Spleen (tissue), 11 donors: ENCODE results near the gene CNOT3. TPM values are rescaled to one million over a fixed set of nuclear protein-coding genes. Genes with fewer than 3 reads are reported as not detected.
A peak's percentile ranks its signal among the peaks of the same experiment; 100 is the strongest.

Source experiments
- DNase-seq: peaks from one replicate; pipeline ENCODE4 v3.0.0-alpha.2; 2020
- H3K27ac ChIP-seq, 8 donors: fragments of 200-600 bp; sonication (generic) in 7 of 8; 1 replicate in 4 of 8; 2 replicates in 4 of 8; pipeline versions ENCODE4 v1.5.0 to v1.8.0; 2016 to 2021; ENCODE audit warnings: inconsistent platforms in 4 of 8, mild to moderate bottlenecking in 4 of 8, moderate library complexity in 1 of 8
- H3K27me3 ChIP-seq, 7 donors: fragments of 200-600 bp; sonication (generic) in 6 of 7; replicated peaks in 1 of 7; 1 replicate in 4 of 7; 2 replicates in 3 of 7; pipeline versions ENCODE4 v1.5.0 to v1.8.0; 2016 to 2021; ENCODE audit warnings: inconsistent platforms in 3 of 7, mild to moderate bottlenecking in 1 of 7
- H3K36me3 ChIP-seq, 6 donors: fragments of 200-600 bp; sonication (generic) in 5 of 6; 1 replicate in 4 of 6; 2 replicates in 2 of 6; pipeline versions ENCODE4 v1.5.0 to v1.8.0; 2016 to 2021; ENCODE audit warnings: inconsistent platforms in 2 of 6
- H3K4me1 ChIP-seq, 6 donors: fragments of 200-600 bp; sonication (generic) in 5 of 6; 1 replicate in 3 of 6; 2 replicates in 3 of 6; pipeline versions ENCODE4 v1.5.0 to v1.8.0; 2016 to 2021; ENCODE audit warnings: inconsistent platforms in 3 of 6
- H3K4me3 ChIP-seq, 8 donors: fragments of 200-600 bp; sonication (generic) in 7 of 8; 1 replicate in 4 of 8; 2 replicates in 4 of 8; pipeline versions ENCODE4 v1.5.0 to v1.8.0; 2016 to 2021; ENCODE audit warnings: inconsistent platforms in 4 of 8, mild to moderate bottlenecking in 4 of 8, moderate library complexity in 2 of 8
- H3K9me3 ChIP-seq, 8 donors: fragments of 200-600 bp; sonication (generic) in 7 of 8; 1 replicate in 4 of 8; 2 replicates in 4 of 8; pipeline versions ENCODE4 v1.5.0 to v1.8.0; 2016 to 2021; ENCODE audit warnings: inconsistent platforms in 4 of 8
- POLR2A ChIP-seq, 3 donors: fragments of 450-650 bp; IDR thresholded peaks; one replicate each; pipeline ENCODE4 v1.5.1; 2017; ENCODE audit warnings: antibody characterized with exemption in 3 of 3, mild to moderate bottlenecking in 1 of 3
- POLR2AphosphoS5 ChIP-seq, 3 donors: sonication (generic); formaldehyde crosslinking; IDR thresholded peaks; one replicate each; pipeline ENCODE4 v1.5.1; 2017; ENCODE audit warnings: antibody characterized with exemption in 3 of 3
- WGBS, 5 donors: extraction: QIAGEN DNeasy Blood & Tissue Kit in 3 of 5; methylation state at CpG; one replicate each; pipeline versions ENCODE4 v1.1.5 to v1.1.7; 2013 to 2018; 5-methylcytosine and 5-hydroxymethylcytosine counted together
- intact Hi-C: fragments of 100-400 bp; cut with DNase I; formaldehyde crosslinking; loops from one replicate; pipeline ENCODE4 v1.15.0; 2023; ENCODE audit warnings: low total_unique reads
- polyA plus RNA-seq, 3 donors: library from polyadenylated mRNA; stranded (reverse); fragments of 200-250 nt; gene quantifications; one replicate each; pipeline ENCODE4 v1.2.1, GENCODE V29; 2013
- total RNA-seq, 7 donors: library from RNA; depleted of rRNA in 3 of 7; stranded (reverse); fragments of >200 nt in 3 of 7; fragmentation: NEBNext Ultra II Directional in 4 of 7; extraction: Animal tissue kit (Norgen Biotek cat#: 25700) in 4 of 7; gene quantifications; one replicate each; pipeline versions ENCODE4 v1.1.0 to v1.2.1, GENCODE V29; 2016 to 2021
- TF ChIP-seq, protein P1 (sequence below), 11 experiments: fragments of 200-600 bp in 7 of 11; fragments of 450-650 bp in 4 of 11; sonication (generic) in 4 of 11; IDR thresholded peaks in 8 of 11; conservative IDR thresholded peaks in 3 of 11; 1 replicate in 7 of 11; 2 replicates in 4 of 11; pipeline versions ENCODE4 v1.4.0 to v1.8.0; 2016 to 2021; ENCODE audit warnings: antibody characterized with exemption in 11 of 11, inconsistent platforms in 4 of 11, mild to moderate bottlenecking in 1 of 11
- donor health status: healthy with polysubstance abuse.
- donor health status: DM: no; HTN: no; CAD: no; lungs with moderate emphysema.
- donor health status: DM: no; HTN: no; CAD: no.
- donor health status: Bipolar disorder and iron deficiency.
- donor health status: healthy.
- donor health status: DM: no; HTN: no; CAD: no.
- donor health status: DM: yes; HTN: yes; CAD: no.

Gene CNOT3
- total and polyA plus RNA-seq, 10 donors, result 17.7 to 56.1 (median 42.8) TPM

- 67 to 86% (median 84%) methylated on average over 4 of the region's 4 CpGs for WGBS, 5 donors
- TF ChIP-seq POLR2A (IDR thresholded peaks at IDR 0.05) (no peak), POLR2AphosphoS5 (IDR thresholded peaks at IDR 0.05) (peak in 1 of 3 donors; percentile 29)
- TF ChIP-seq, protein P1, sequence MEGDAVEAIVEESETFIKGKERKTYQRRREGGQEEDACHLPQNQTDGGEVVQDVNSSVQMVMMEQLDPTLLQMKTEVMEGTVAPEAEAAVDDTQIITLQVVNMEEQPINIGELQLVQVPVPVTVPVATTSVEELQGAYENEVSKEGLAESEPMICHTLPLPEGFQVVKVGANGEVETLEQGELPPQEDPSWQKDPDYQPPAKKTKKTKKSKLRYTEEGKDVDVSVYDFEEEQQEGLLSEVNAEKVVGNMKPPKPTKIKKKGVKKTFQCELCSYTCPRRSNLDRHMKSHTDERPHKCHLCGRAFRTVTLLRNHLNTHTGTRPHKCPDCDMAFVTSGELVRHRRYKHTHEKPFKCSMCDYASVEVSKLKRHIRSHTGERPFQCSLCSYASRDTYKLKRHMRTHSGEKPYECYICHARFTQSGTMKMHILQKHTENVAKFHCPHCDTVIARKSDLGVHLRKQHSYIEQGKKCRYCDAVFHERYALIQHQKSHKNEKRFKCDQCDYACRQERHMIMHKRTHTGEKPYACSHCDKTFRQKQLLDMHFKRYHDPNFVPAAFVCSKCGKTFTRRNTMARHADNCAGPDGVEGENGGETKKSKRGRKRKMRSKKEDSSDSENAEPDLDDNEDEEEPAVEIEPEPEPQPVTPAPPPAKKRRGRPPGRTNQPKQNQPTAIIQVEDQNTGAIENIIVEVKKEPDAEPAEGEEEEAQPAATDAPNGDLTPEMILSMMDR (IDR thresholded peaks at IDR 0.05 in 8 of 11, conservative IDR thresholded peaks at IDR 0.05 in 3 of 11), result no peak
- H3K9me3 ChIP-seq, result no peaks in the 10 kb centered on the region
- H3K4me3 ChIP-seq, result peak overlapping the region in 2 of 8 donors; percentile 0 to 94
- H3K4me1 ChIP-seq, result peaks cover 59 to 92% (median 91%) of the 10 kb centered on the region in 6 donors
- peak overlapping the region in 7 of 8 donors; percentile 85 to 98 (median 93) for H3K27ac ChIP-seq
- H3K27me3 ChIP-seq, result no peaks in the 10 kb centered on the region
- peaks cover 5 to 81% (median 69%) of the 10 kb centered on the region in 6 donors for H3K36me3 ChIP-seq
- no peak for DNase-seq
- intact Hi-C loops, result no loop called here
Measured at GRCh38 chr19:54204767-54205468, 67.4 kb downstream of the CNOT3 start.

Other genes with a start within 250 kb of the CNOT3 start
- gene CACNG7, start 228.5 kb upstream of the CNOT3 start, total RNA-seq, result not detected
- not detected for gene CACNG7, start 228.5 kb upstream of the CNOT3 start, polyA plus RNA-seq
- under 1 TPM in 3 of 7 donors, not detected in 4; 0.03 to 0.11 (median 0.06) TPM for gene CACNG8, start 174.8 kb upstream of the CNOT3 start, total RNA-seq
- under 1 TPM in 1 of 3 donors, not detected in 2; 0.02 TPM for gene CACNG8, start 174.8 kb upstream of the CNOT3 start, polyA plus RNA-seq
- gene CACNG6, start 146.1 kb upstream of the CNOT3 start, total RNA-seq, result not detected
- not detected for gene CACNG6, start 146.1 kb upstream of the CNOT3 start, polyA plus RNA-seq
- gene VSTM1, start 73.9 kb upstream of the CNOT3 start, total RNA-seq, result 10 to 100 TPM in 2 of 7 donors, 1 to 10 TPM in 4, not detected in 1; 2.8 to 13.3 (median 7.3) TPM
- gene VSTM1, start 73.9 kb upstream of the CNOT3 start, polyA plus RNA-seq, result under 1 TPM; 0.32 to 0.70 (median 0.41) TPM
- 1 to 10 TPM in 1 of 7 donors, not detected in 6; 1.5 TPM for gene TARM1, start 56.4 kb upstream of the CNOT3 start, total RNA-seq
- gene TARM1, start 56.4 kb upstream of the CNOT3 start, polyA plus RNA-seq, result not detected
- 10 to 100 TPM in 6 of 7 donors, 1 to 10 TPM in 1; 9.1 to 49.5 (median 18.3) TPM for gene OSCAR, start 37.0 kb upstream of the CNOT3 start, total RNA-seq
- 10 to 100 TPM in 2 of 3 donors, 1 to 10 TPM in 1; 2.4 to 18.2 (median 12.9) TPM for gene OSCAR, start 37.0 kb upstream of the CNOT3 start, polyA plus RNA-seq
- 100 to 1,000 TPM in 1 of 7 donors, 10 to 100 TPM in 6; 14.5 to 109 (median 73.5) TPM for gene NDUFA3, start 34.9 kb upstream of the CNOT3 start, total RNA-seq
- gene NDUFA3, start 34.9 kb upstream of the CNOT3 start, polyA plus RNA-seq, result 100 to 1,000 TPM; 162 to 197 (median 185) TPM
- gene TFPT, start 22.1 kb upstream of the CNOT3 start, total RNA-seq, result 10 to 100 TPM; 16.5 to 22.7 (median 20.1) TPM
- 10 to 100 TPM; 24.8 to 36.5 (median 28.8) TPM for gene TFPT, start 22.1 kb upstream of the CNOT3 start, polyA plus RNA-seq
- gene PRPF31, start 22.0 kb upstream of the CNOT3 start, total RNA-seq, result 10 to 100 TPM; 34.7 to 57.0 (median 48.1) TPM
- gene PRPF31, start 22.0 kb upstream of the CNOT3 start, polyA plus RNA-seq, result 10 to 100 TPM; 45.5 to 66.2 (median 59.1) TPM
- gene LENG1, start 22.0 kb downstream of the CNOT3 start, total RNA-seq, result 10 to 100 TPM in 2 of 7 donors, 1 to 10 TPM in 5; 7.5 to 12.1 (median 9.0) TPM
- 10 to 100 TPM in 1 of 3 donors, 1 to 10 TPM in 2; 7.4 to 14.6 (median 9.1) TPM for gene LENG1, start 22.0 kb downstream of the CNOT3 start, polyA plus RNA-seq
- 1 to 10 TPM in 3 of 7 donors, under 1 TPM in 2, not detected in 2; 0.51 to 4.0 (median 1.0) TPM for gene TMC4, start 35.4 kb downstream of the CNOT3 start, total RNA-seq
- under 1 TPM; 0.12 to 0.86 (median 0.22) TPM for gene TMC4, start 35.4 kb downstream of the CNOT3 start, polyA plus RNA-seq
- gene MBOAT7, start 51.8 kb downstream of the CNOT3 start, total RNA-seq, result 100 to 1,000 TPM in 3 of 7 donors, 10 to 100 TPM in 4; 65.1 to 208 (median 85.9) TPM
- 10 to 100 TPM; 12.0 to 19.4 (median 14.7) TPM for gene MBOAT7, start 51.8 kb downstream of the CNOT3 start, polyA plus RNA-seq
- gene TSEN34, start 53.5 kb downstream of the CNOT3 start, total RNA-seq, result 100 to 1,000 TPM in 1 of 7 donors, 10 to 100 TPM in 6; 32.2 to 109 (median 45.5) TPM
- 10 to 100 TPM; 25.5 to 45.2 (median 37.5) TPM for gene TSEN34, start 53.5 kb downstream of the CNOT3 start, polyA plus RNA-seq
- gene RPS9, start 63.1 kb downstream of the CNOT3 start, total RNA-seq, result 1,000 to 10,000 TPM; 1,182 to 2,757 (median 1,587) TPM
- 1,000 to 10,000 TPM; 6,196 to 7,306 (median 6,994) TPM for gene RPS9, start 63.1 kb downstream of the CNOT3 start, polyA plus RNA-seq
- gene LILRB3, start 85.2 kb downstream of the CNOT3 start, total RNA-seq, result 100 to 1,000 TPM in 3 of 7 donors, 10 to 100 TPM in 4; 61.5 to 443 (median 97.5) TPM
- 10 to 100 TPM in 2 of 3 donors, 1 to 10 TPM in 1; 6.4 to 24.6 (median 22.5) TPM for gene LILRB3, start 85.2 kb downstream of the CNOT3 start, polyA plus RNA-seq
- gene LILRA6, start 105.0 kb downstream of the CNOT3 start, total RNA-seq, result 10 to 100 TPM; 21.5 to 77.5 (median 38.3) TPM
- gene LILRA6, start 105.0 kb downstream of the CNOT3 start, polyA plus RNA-seq, result 1 to 10 TPM; 1.2 to 8.2 (median 6.7) TPM
- 100 to 1,000 TPM in 1 of 7 donors, 10 to 100 TPM in 6; 38.9 to 112 (median 79.6) TPM for gene LILRB5, start 119.5 kb downstream of the CNOT3 start, total RNA-seq
- gene LILRB5, start 119.5 kb downstream of the CNOT3 start, polyA plus RNA-seq, result 10 to 100 TPM in 2 of 3 donors, 1 to 10 TPM in 1; 3.8 to 41.2 (median 23.9) TPM
- gene LILRB2, start 143.3 kb downstream of the CNOT3 start, total RNA-seq, result 100 to 1,000 TPM in 3 of 7 donors, 10 to 100 TPM in 4; 52.9 to 209 (median 94.5) TPM
- 10 to 100 TPM; 10.2 to 26.0 (median 23.8) TPM for gene LILRB2, start 143.3 kb downstream of the CNOT3 start, polyA plus RNA-seq
- 100 to 1,000 TPM in 2 of 7 donors, 10 to 100 TPM in 5; 43.3 to 262 (median 79.9) TPM for gene LILRA5, start 175.4 kb downstream of the CNOT3 start, total RNA-seq
- 10 to 100 TPM; 16.3 to 53.6 (median 34.5) TPM for gene LILRA5, start 175.4 kb downstream of the CNOT3 start, polyA plus RNA-seq
- 10 to 100 TPM; 11.5 to 61.1 (median 17.5) TPM for gene LILRA4, start 201.4 kb downstream of the CNOT3 start, total RNA-seq
- gene LILRA4, start 201.4 kb downstream of the CNOT3 start, polyA plus RNA-seq, result 10 to 100 TPM; 32.1 to 80.9 (median 39.8) TPM
- gene LAIR1, start 227.2 kb downstream of the CNOT3 start, total RNA-seq, result 100 to 1,000 TPM in 6 of 7 donors, 10 to 100 TPM in 1; 95.9 to 164 (median 125) TPM
- 10 to 100 TPM; 56.3 to 74.8 (median 71.1) TPM for gene LAIR1, start 227.2 kb downstream of the CNOT3 start, polyA plus RNA-seq